Pons (tissue), 1 donor: ENCODE data around the gene ZNRF4.
"Not testable (repeated sequence)": the region's sequence is repeated elsewhere in the genome, so short reads cannot be mapped to it uniquely, and the experiment has no call there.

Experiments used
- DNase-seq: peaks from one replicate; pipeline ENCODE4 v3.0.0-alpha.2; 2016; ENCODE audit warnings: low spot score

Gene ZNRF4

GRCh38 chr19:5455367-5456129, at the start of gene ZNRF4:
Gene ZNRF4 (plus strand): TSS chr19:5455417. CDS start chr19:5455492, 75 bp downstream.
- no peak for DNase-seq

DNA sequence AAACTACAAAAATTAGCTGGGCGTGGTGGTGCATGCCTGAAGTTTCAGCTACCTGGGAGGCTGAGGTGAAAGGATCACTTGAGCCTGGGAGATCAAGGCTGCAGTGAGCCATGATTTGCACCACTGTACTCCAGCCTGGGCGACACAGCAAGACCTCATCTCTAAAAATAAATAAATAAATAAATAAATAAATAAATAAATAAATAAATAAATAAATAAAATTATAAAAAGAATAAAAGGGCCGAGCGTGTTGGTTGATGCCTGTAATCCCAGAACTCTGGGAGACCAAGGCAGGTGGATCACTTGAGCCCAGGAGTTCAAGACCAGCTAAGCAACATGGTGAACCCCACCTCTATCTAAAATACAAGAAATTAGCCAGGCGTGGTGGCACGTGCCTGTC, 49.0 kb upstream of the ZNRF4 start:
- not testable (repeated sequence) for DNase-seq

DNA sequence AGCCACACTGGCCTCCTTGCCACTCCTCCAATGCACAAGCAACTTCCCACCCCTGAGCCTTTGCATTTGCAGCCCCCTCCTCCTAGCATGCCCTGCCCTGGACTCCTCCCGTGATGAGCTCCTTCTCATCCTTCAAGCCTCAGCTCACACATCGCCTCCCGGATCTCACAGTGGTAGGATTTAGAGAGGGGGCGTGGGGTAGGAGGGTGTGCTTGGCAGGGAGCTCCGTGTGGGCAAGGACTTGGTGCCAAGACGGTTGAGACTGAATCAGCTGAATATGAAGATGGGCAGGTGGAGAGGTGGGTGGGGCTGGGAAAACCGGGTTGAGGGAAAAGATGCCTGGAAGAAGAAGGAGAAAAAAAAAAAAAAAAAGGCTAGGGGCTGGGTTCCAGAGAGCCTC, 48.4 kb upstream of the ZNRF4 start:
- DNase-seq: no peak

GRCh38 chr19:5407356-5407755, 47.9 kb upstream of the ZNRF4 start:
- no peak for DNase-seq

GRCh38 chr19:5417495-5418436, 37.5 kb upstream of the ZNRF4 start:
- DNase-seq: no peak

DNA sequence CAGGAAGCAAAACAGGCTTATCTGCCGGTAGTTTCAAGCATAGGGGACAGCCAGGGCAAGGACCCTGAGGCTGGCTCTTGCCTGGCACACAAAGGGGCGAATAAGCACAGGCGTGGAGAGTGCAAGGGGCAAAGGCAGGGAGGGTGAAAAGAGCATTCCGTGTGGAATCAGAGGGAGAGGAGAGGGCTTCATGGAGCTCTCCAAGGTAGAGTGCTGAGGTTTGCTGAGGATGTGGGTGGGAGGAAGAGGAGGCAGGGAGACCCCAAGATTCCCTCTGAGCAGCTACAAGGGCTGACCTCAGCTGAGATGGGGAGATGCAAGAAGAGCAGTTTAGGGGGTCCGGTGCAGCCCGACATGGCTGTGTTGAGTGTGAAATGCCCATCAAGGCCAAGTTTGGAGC, 36.5 kb upstream of the ZNRF4 start:
- DNase-seq: no peak

GRCh38 chr19:5420953-5421352, 34.3 kb upstream of the ZNRF4 start:
- DNase-seq: no peak

DNA sequence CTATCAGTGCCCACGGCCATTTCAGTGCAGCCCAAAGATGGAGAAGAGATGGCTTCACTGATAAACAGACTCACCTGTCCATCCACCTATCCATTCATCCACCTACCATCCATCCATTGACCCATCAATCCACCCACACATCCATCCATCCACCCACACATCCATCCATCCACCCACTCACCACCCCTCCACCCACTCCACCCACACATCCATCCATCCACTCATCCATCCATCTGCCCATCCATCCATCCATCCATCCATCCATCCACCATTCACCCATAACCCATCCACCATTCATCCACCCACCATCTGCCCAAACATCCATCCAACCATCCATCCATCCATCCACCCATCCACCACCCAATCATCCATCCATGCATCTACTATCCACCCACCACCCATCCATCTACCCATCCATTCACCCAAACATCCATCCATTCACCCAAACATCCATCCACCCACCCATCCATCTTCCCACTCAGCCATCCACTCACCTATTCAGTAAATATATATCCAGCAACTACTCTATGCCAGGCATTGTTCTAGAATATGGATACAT, 31.6 kb upstream of the ZNRF4 start:
- DNase-seq: no peak

- no peak for DNase-seq
Observed at GRCh38 chr19:5424192-5424973, 30.8 kb upstream of the ZNRF4 start.

GRCh38 chr19:5425260-5425659, 30.0 kb upstream of the ZNRF4 start:
- no peak for DNase-seq

DNA sequence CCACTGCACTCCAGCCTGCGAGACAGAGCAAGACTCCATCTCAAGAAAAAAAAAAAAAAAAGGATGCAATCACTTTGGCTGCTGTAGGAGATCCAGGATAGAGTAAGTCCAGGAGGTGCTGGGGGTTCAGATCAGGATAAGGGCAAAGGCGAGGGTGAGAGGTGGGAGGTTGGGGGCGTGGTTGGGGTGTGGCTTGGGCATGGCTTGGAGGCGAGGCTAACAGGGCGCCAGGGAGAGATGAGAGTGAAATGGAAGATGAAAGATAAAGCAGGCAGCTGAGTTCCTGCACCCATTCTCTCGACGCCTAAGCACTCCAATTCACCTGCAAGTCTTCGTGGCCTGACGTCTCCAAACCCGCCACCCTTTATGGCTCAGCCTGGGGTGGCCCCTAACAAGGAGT, 25.0 kb upstream of the ZNRF4 start:
- DNase-seq: no peak

- no peak for DNase-seq
Observed at GRCh38 chr19:5432687-5433086, 22.5 kb upstream of the ZNRF4 start.

DNA sequence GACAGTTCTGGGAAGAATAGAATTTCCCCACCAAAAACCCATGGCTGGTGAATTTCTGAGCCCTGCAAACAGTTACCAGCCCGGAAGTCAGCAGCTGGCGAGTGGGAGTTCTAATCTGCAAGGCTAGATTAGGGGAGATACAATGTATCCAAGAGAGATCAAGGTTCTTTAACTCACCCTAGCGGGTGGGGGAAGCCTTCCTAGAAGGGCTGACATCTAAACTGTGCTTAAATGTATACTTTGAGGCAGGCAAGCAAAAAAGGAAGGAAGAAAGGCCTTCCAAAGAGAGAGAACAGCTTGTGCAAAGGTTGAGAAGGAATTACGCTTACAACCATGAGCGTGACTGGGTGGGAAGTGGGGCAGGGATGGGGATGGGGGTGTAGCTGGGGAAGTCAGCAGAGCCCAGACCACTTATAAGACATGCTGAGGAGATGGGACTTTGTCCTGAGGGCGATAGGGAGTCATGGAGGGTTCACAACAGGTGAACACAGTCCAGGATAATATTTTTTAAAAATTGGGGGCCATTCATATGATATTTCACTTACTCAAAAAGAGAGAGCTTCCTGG, 20.8 kb upstream of the ZNRF4 start:
- DNase-seq: no peak

DNA sequence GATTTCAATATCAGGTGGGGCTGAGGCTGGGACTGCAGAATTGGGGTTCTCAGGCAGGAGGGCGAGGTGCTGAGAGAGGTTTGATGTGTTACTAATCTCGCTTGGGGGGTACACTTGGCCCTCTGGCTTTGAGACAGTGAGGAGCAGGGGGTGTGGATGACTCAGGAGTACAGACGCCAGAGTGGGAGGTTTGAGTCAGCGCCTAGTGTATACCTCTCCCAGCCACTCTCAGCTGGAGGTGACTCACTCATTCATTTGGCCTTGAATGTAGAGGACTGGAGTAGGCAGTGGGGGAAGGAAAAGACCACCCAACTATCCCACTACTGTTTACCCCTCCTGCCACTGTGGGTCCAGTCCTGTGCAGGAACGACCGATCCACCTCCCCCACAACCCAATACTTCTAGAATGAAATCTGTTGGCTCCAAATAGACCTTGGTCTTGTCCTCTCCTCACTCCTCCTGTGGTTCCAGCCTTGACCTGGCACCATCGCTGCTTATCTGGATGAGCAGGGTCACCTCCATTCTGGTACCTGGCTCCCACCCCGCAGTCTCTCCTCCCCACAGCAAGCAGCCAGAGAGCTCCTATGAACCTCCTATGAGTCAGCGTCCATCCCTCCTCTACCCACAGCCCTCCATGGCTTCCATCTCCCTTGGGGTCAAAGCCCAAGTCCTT, 20.1 kb upstream of the ZNRF4 start:
- no peak for DNase-seq

DNA sequence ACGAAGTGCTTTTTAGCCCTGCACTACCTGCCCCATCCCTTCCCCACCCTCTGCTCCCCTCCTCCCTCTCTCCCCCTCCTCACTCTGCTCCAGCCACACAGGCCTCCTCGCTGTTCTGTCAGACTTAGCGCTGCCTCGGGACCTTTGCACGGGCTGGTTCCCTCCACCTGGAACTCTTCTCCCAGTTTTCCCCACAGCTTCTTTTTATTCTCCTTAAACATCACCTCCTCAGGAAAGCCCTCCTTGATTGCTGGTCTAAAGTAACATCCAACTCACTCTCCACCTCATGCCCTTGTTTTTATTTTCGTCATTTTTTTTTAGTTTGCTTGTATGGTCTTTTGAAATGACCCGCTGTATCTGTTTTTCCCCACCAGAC, 19.6 kb upstream of the ZNRF4 start:
- no peak for DNase-seq

DNA sequence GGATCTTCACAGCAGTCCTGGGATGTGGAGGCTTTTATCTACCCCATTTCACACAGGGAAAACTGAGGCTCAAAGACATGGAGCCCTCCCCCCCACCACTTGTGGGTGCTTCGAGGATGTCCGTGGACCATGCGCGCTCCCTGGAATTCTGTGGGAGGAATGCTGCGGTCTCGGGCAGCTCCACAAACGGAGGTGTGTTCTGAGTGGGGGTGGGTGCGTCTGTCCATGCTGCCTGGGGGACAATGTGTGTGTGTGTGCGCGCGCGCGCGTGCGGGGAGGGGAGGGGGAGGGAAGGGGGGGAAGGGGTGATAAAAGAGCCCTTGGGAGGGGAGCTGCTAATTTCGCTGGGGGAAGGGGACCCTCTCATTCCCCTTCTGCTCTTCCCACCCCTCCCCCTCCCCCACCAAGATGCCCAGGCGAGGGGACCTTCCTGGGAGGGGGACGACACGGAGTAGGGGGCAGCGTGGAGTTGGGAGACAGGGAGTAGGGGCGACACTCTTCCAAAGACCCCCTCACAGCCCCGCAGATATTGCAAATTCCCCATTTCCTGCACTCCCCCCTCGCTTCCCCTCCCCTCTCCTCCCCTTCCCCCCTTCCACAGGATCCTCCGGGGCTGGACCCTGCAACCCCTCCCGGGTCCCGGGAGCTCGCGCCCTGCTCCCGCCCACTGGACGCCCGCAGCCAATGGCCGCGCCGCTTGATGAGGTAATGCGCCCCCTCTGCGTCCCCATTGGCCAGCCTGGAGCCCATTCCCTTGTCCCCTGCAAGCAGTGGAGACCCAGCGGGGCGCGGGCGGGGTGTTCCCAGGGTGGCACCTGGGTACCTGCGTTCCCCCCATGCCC, 18.9 kb upstream of the ZNRF4 start:
- DNase-seq: peak; percentile 20

GRCh38 chr19:5436948-5437306, 18.3 kb upstream of the ZNRF4 start:
- no peak for DNase-seq

- DNase-seq: not testable (repeated sequence)
Observed at GRCh38 chr19:5438756-5439155, 16.5 kb upstream of the ZNRF4 start.

- no peak for DNase-seq
Observed at GRCh38 chr19:5439452-5439851, 15.8 kb upstream of the ZNRF4 start.

DNA sequence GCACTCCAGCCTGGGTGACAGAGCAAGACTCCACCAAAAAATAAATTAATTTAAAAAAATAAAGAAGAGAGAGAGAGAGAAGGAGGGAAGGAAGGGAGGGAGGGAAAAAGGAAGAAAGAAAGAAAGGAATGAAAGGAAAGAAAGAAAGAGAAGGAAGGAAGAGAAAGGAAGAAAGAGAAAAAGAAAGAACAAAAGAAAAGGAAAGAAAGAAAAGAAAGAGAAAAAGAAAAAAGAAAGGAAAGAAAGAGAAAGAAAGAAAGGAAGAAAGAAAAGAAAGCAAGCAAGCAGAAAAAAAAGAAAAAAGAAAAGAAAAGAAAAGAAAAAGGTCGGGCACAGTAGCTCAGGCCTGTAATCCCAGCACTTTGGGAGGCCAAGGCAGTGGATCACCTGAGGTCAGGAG, 14.9 kb upstream of the ZNRF4 start:
- no peak for DNase-seq
